Stimulated activated naive CD8-positive, alpha-beta T cell treated with anti-CD3 and anti-CD28 coated beads, Interleukin-15, amount 100 ng/mL, for 72 hours (primary cell): ENCODE measurements around the gene PRSS22.
A peak's percentile ranks its signal among the peaks of the same experiment; 100 is the strongest.

Experiments used
- ATAC-seq: fragments of 150-1000 bp; cut with Tn5 transposase; 2 replicates; pipeline ENCODE4 v1.10.0; 2021; ENCODE audit warnings: mild to moderate bottlenecking, moderate library complexity
- DNase-seq, 2 donors: peaks; one replicate each; pipeline ENCODE4 v3.0.0; 2021 to 2022
- H3K27ac Mint-ChIP-seq, 2 donors: one replicate each; pipeline ENCODE4 v1.8.0; 2022; ENCODE audit warnings: mild to moderate bottlenecking in 2 of 2, mixed read lengths in 2 of 2, moderate library complexity in 2 of 2
- H3K27me3 Mint-ChIP-seq: one replicate; pipeline ENCODE4 v1.8.0; 2022; ENCODE audit warnings: mixed read lengths
- H3K4me1 Mint-ChIP-seq: one replicate; pipeline ENCODE4 v1.8.0; 2022; ENCODE audit warnings: mild to moderate bottlenecking, mixed read lengths
- H3K4me3 Mint-ChIP-seq, 2 donors: one replicate each; pipeline ENCODE4 v1.8.0; 2022; ENCODE audit warnings: mild to moderate bottlenecking in 2 of 2, mixed read lengths in 2 of 2, moderate library complexity in 1 of 2
- H3K9me3 Mint-ChIP-seq, 2 donors: one replicate each; pipeline ENCODE4 v1.8.0; 2022; ENCODE audit warnings: mixed read lengths in 2 of 2

PRSS22 gene

GRCh38 chr16:2894231-2894630 is 36.3 kb upstream of the PRSS22 start:
- peaks cover 5% of the 10 kb centered on the region for H3K4me1 Mint-ChIP-seq
- DNase-seq = no peak
- H3K27ac Mint-ChIP-seq = no peak overlapping the region
- H3K4me3 Mint-ChIP-seq = no peak overlapping the region
- no peak for ATAC-seq
- H3K27me3 Mint-ChIP-seq = no peaks in the 10 kb centered on the region
- no peaks in the 10 kb centered on the region for H3K9me3 Mint-ChIP-seq

DNA sequence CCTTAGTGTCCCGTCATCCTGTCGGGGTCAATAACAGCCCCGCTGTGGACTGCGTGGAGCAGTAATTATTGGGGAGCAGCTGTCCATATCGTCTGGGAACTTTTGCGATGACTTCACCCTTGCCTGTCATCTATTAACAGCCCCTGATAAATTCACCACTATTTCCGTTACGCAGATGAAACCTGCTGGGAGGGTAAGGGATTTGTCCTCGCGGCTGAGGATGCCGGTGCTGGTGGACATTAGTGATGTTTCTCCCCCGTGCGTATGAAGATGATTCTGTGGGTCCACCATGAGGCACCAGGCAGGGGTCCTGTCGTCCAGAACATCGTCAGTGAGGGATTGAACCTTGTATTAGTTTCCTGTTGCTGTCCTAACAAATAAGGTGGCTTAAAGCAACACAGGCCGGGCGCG is 26.1 kb upstream of the PRSS22 start:
- no peak for ATAC-seq
- no peaks in the 10 kb centered on the region for H3K27me3 Mint-ChIP-seq
- peak overlapping the region; percentile 74 to 90 for H3K27ac Mint-ChIP-seq
- peaks cover 9% of the 10 kb centered on the region for H3K4me1 Mint-ChIP-seq
- peaks cover 3 to 7% of the 10 kb centered on the region in 2 donors for H3K9me3 Mint-ChIP-seq
- no peak for DNase-seq
- H3K4me3 Mint-ChIP-seq = peak overlapping the region; percentile 94 to 96

- H3K4me3 Mint-ChIP-seq = peak overlapping the region; percentile 94 to 96
- DNase-seq = no peak
- peaks cover 9% of the 10 kb centered on the region for H3K4me1 Mint-ChIP-seq
- no peak for ATAC-seq
- H3K9me3 Mint-ChIP-seq = peaks cover 3 to 7% of the 10 kb centered on the region in 2 donors
- peak overlapping the region; percentile 74 to 90 for H3K27ac Mint-ChIP-seq
- H3K27me3 Mint-ChIP-seq = no peaks in the 10 kb centered on the region
Observed at GRCh38 chr16:2883458-2883908, 25.5 kb upstream of the PRSS22 start.

DNA sequence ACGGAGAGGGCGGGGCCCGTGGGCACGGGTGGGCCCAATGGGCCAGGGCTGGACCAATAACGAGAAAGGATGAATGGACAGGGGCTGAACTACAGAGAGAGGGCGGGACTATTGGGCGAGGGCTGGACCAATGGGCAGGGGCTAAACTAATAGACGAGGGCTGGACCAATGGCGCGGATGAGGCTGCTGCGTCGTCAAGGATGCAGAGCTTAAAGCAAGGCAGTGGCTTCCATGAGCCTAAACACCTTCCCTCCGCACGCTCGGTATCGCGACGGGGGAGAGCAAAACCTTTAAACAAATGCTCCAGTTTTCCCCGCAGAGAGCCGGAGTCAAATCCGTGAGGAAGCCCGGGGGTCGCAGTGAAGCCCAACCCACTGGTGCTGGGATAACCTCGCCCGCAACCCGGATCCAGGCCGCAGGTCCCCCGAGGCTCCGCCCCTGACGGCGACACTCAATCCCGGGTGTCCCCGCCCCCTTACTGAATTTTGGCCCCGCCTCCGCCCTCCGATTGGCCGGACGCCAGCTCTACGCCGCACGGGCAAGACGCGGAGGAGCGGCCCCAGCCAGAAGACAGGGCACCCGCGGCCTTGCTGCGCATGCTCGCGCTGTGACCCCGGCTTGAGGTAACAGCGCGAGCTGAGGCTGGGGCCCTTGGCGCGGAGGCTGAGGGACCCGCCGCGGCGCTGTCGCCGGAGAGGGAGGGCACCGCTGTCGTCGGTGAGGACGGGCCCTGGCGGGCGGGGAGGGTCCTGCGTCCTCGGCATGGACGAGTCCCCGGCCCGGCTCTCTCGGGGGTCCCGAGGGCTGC is 24.9 kb upstream of the PRSS22 start, which contains the start of gene FLYWCH2:
Gene FLYWCH2 (plus strand): TSS at position 566 of the 808 bp plus-strand sequence. CDS start 13,235 bp downstream, outside the sequence.
- H3K27ac Mint-ChIP-seq = peak within 1 kb of the TSS; percentile 97 to 98
- peak; percentile 96 for ATAC-seq

DNA sequence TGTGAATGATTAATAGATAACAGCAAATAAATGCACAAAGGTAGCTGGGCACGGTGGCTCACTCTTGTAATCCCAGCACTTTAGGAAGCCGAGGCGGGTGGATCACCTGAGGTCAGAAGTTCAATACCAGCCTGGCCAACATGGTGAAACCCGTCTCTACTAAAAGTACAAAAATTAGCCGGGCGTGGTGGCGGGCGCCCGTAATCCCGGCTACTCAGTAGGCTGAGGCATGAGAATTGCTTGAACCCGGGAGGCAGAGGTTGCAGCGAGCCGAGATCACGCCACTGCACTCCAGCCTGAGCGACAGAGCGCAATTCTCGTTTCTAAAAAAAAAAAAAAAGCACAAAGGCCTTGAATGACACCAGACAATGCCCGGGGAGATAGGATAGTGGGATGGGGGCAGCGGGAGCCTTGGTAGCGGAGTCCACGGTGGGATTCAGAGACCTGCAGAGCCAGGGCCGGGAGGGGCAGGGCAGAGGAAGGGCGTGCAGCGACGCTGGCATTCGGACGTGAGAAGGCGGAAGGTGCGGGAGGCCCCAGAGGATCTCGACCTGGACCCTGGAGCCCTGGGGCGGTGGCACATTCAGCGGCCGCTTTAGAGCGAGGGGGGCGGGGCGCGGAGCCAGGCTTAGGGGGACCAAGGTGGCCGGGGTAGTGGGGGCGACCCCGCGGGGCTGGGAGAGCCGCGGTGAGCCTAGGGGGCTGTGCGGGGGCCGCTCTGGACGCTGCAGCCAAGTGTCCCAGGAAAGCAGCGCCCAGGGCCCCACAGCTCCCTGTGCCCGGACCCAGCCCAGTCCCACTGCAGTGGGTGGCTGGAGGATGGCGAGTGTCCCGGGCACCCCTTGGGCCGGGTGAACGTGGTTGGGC is 24.0 kb upstream of the PRSS22 start:
- DNase-seq (no peak), ATAC-seq (peak; percentile 11)
- Mint-ChIP-seq H3K27ac (peak overlapping the region; percentile 86 to 97), H3K4me1 (peaks cover 9% of the 10 kb centered on the region), H3K9me3 (peaks cover 3 to 7% of the 10 kb centered on the region in 2 donors), H3K4me3 (peak overlapping the region; percentile 94 to 96), H3K27me3 (no peaks in the 10 kb centered on the region)

More for the DNA sequence above, 24.9 kb upstream of the PRSS22 start, which contains the start of gene FLYWCH2:
- Mint-ChIP-seq H3K9me3 (peaks cover 3 to 7% of the 10 kb centered on the region in 2 donors), H3K4me3 (peak within 1 kb of the TSS; percentile 94 to 96), H3K27me3 (no peaks in the 10 kb centered on the region), H3K4me1 (peaks cover 9% of the 10 kb centered on the region)
- DNase-seq = peak; percentile 100

GRCh38 chr16:2879854-2880508 is 22.0 kb upstream of the PRSS22 start:
- Mint-ChIP-seq H3K27ac (no peak overlapping the region), H3K4me1 (peaks cover 9% of the 10 kb centered on the region), H3K9me3 (peaks cover 3 to 7% of the 10 kb centered on the region in 2 donors), H3K4me3 (no peak overlapping the region), H3K27me3 (no peaks in the 10 kb centered on the region)
- ATAC-seq = no peak
- no peak for DNase-seq

DNA sequence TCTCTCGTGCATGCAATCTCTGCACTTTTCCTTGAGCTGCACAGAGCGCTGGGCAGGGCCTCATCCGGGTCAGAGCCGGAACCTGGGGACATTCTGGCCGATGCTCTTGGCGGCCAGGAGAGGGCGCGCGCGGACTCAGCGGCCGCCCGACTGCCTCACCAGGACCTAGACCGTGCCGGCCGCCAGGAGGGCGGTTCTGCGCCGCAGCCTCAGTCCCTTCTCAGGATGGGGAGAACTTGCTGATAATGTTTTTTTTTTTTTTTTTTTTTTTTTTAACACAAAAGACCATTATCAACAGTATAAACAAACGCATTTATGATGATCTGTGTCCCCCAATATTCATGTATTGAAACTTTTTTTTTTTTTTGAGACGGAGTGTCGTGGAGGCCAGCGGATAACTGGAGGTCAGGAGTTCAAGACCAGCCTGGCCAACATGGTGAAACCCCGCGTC is 17.0 kb upstream of the PRSS22 start:
- Mint-ChIP-seq H3K4me1 (no peaks in the 10 kb centered on the region), H3K4me3 (no peak overlapping the region), H3K27me3 (no peaks in the 10 kb centered on the region), H3K27ac (no peak overlapping the region), H3K9me3 (peaks cover 3 to 5% of the 10 kb centered on the region in 2 donors)
- ATAC-seq (peak; percentile 100), DNase-seq (peak; percentile 65 to 70)

- no peaks in the 10 kb centered on the region for H3K9me3 Mint-ChIP-seq
- no peak overlapping the region for H3K27ac Mint-ChIP-seq
- DNase-seq = no peak
- no peak overlapping the region for H3K4me3 Mint-ChIP-seq
- no peaks in the 10 kb centered on the region for H3K27me3 Mint-ChIP-seq
- H3K4me1 Mint-ChIP-seq = no peaks in the 10 kb centered on the region
- ATAC-seq = no peak
Observed at GRCh38 chr16:2874032-2874911, 16.3 kb upstream of the PRSS22 start.

DNA sequence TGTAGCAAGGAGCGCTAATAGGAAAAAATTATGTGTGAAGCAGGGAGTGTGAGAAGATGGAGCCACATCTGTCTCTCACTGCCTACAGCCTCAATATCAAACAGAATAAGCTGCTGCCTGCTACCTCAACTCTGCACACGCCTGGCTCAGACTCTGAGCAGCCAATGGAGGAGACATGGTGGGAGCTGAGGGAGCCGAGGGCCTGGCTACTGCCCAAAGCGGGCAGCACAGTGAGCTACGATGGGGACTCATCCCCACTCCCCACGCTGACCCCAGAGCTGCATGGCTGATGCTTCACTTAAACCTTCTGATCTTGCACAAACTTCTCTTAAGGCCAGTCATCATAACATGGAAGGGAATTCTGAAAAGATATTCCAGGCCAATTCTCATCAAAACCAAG is 14.0 kb upstream of the PRSS22 start:
- Mint-ChIP-seq H3K9me3 (no peaks in the 10 kb centered on the region), H3K4me3 (no peak overlapping the region), H3K27me3 (no peaks in the 10 kb centered on the region), H3K27ac (no peak overlapping the region), H3K4me1 (no peaks in the 10 kb centered on the region)
- DNase-seq (no peak), ATAC-seq (no peak)

GRCh38 chr16:2867987-2868789 is 10.2 kb upstream of the PRSS22 start:
- no peaks in the 10 kb centered on the region for H3K27me3 Mint-ChIP-seq
- ATAC-seq = peak; percentile 97

DNA sequence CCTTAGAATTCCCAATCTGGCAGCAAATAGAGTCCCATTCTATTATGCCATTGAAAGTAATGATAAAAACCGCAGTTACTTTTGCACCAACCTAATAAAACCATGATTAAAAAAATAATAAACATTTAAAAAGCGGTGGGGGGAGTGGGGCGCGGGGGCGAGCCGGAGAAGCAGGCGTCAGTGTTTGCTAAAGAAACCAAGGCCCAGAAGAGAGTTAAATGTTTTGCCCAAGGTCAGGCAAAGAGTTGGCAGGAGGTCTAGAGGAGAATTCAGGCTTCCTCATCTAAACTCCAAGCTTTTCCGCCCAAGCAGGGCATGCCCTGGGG is 9.7 kb upstream of the PRSS22 start:
- DNase-seq = no peak
- Mint-ChIP-seq H3K27ac (peak overlapping the region; percentile 96 to 98), H3K4me3 (peak overlapping the region; percentile 94 to 96), H3K27me3 (no peaks in the 10 kb centered on the region), H3K9me3 (no peaks in the 10 kb centered on the region), H3K4me1 (peaks cover 9% of the 10 kb centered on the region)
- ATAC-seq = no peak

More at GRCh38 chr16:2867987-2868789, 10.2 kb upstream of the PRSS22 start:
- peak; percentile 97 to 98 for DNase-seq
- H3K27ac Mint-ChIP-seq = peak overlapping the region; percentile 96 to 98
- H3K9me3 Mint-ChIP-seq = no peaks in the 10 kb centered on the region
- H3K4me3 Mint-ChIP-seq = peak overlapping the region; percentile 94 to 96
- H3K4me1 Mint-ChIP-seq = peaks cover 9% of the 10 kb centered on the region

- Mint-ChIP-seq H3K9me3 (peaks cover 0 to 1% of the 10 kb centered on the region in 2 donors), H3K4me1 (peaks cover 9% of the 10 kb centered on the region), H3K4me3 (peak overlapping the region; percentile 38 to 65), H3K27me3 (no peaks in the 10 kb centered on the region), H3K27ac (no peak overlapping the region)
- DNase-seq = no peak
- ATAC-seq = peak; percentile 24
Observed at GRCh38 chr16:2866431-2866830, 8.5 kb upstream of the PRSS22 start.

DNA sequence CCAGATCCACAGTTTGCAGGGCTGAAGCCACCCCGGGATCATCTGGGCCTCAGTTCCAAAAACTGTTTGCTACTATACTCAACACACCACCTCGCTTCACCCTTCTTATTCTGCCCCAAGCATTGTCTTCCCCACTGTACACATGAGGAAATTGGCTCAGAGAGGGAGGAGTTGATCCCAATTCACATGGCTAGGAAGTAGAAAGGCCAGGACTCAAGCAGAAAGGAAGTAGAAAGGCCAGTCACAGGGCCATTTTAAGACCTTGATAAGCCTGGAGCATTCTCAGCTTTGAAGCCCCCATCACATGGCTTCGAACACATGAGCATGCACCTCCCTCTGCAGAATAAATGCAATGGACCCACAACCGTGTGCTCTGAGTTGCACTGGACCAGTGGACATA is 7.7 kb upstream of the PRSS22 start:
- ATAC-seq (no peak), DNase-seq (no peak)
- Mint-ChIP-seq H3K4me3 (no peak overlapping the region), H3K27ac (no peak overlapping the region), H3K4me1 (peaks cover 9% of the 10 kb centered on the region), H3K9me3 (peaks cover 0 to 8% of the 10 kb centered on the region in 2 donors), H3K27me3 (peaks cover 1% of the 10 kb centered on the region)
